ENCODE measurements around the gene CXCL16. TPM values are rescaled to one million over a fixed set of nuclear protein-coding genes. Genes with fewer than 3 reads are reported as not detected.

Gene CXCL16
- total and polyA plus RNA-seq, 7 donors = 4.6 to 32.8 (median 6.8) TPM

DNA sequence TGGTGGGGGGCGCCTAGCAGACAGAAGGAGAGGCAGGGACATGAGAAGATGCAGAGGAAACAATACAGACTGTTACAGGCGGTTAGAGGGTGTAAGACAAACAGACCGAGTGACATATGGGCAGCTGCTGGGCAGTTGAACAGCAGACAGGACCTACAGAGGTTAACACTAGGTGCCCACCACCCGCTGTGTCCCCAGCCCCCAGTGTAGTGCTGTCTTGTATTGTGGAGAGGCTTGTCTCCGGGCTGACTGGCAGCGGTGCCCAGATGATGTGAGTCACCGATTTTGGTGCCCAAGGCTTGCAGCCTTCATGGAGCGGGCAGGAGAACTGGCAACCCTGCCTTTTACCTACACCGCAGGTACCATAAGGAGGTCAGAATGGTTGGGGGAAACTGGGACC is 2.4 kb upstream of the CXCL16 start:
- intact Hi-C loops (cut with DNase I) = no loop called here
- WGBS, 2 donors = 93 to 96% methylated on average over 9 of the region's 9 CpGs

DNA sequence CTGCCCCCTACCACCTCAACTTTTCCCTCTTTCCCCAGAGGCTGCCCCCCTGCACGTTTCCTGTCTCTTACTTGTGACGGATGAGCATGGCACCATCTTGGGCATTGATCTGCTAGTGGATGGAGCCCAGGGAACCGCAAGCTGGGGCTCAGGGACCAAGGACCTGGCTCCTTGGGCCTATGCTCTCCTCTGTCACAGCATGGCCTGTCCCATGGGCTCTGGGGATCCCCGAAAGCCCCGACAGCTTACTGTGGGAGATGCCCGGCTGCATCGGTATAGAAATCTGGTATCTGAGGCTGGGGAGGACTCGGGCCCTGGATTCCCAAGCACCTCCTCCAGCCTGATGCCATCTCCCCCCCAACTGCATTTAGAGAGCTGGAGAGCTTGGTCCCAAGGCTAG is 1.8 kb upstream of the CXCL16 start:
- intact Hi-C loops (cut with DNase I) = no loop called here
- no peak for TF ChIP-seq POLR2A (IDR thresholded peaks at IDR 0.05)
- no peak for TF ChIP-seq EP300 (IDR thresholded peaks at IDR 0.05)
- TF ChIP-seq, protein P1, sequence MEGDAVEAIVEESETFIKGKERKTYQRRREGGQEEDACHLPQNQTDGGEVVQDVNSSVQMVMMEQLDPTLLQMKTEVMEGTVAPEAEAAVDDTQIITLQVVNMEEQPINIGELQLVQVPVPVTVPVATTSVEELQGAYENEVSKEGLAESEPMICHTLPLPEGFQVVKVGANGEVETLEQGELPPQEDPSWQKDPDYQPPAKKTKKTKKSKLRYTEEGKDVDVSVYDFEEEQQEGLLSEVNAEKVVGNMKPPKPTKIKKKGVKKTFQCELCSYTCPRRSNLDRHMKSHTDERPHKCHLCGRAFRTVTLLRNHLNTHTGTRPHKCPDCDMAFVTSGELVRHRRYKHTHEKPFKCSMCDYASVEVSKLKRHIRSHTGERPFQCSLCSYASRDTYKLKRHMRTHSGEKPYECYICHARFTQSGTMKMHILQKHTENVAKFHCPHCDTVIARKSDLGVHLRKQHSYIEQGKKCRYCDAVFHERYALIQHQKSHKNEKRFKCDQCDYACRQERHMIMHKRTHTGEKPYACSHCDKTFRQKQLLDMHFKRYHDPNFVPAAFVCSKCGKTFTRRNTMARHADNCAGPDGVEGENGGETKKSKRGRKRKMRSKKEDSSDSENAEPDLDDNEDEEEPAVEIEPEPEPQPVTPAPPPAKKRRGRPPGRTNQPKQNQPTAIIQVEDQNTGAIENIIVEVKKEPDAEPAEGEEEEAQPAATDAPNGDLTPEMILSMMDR (IDR thresholded peaks at IDR 0.05) = no peak
- no peak for TF ChIP-seq POLR2AphosphoS5 (IDR thresholded peaks at IDR 0.05)
- DNase-seq = no peak
- Histone ChIP-seq H3K4me1 (peaks cover 0 to 21% (median 14%) of the 10 kb centered on the region in 4 donors), H3K36me3 (no peaks in the 10 kb centered on the region), H3K9me3 (no peaks in the 10 kb centered on the region), H3K27ac (no peak overlapping the region), H3K27me3 (peaks cover 7 to 34% (median 25%) of the 10 kb centered on the region in 3 donors), H3K4me3 (no peak overlapping the region)
- WGBS, 2 donors = 92 to 97% methylated on average over 8 of the region's 8 CpGs

More for the DNA sequence above, 2.4 kb upstream of the CXCL16 start:
- TF ChIP-seq EP300 (IDR thresholded peaks at IDR 0.05) (no peak), POLR2AphosphoS5 (IDR thresholded peaks at IDR 0.05) (no peak), POLR2A (IDR thresholded peaks at IDR 0.05) (no peak)
- TF ChIP-seq, protein P1 (IDR thresholded peaks at IDR 0.05) = no peak
- no peak for DNase-seq
- Histone ChIP-seq H3K4me1 (peaks cover 0 to 21% (median 14%) of the 10 kb centered on the region in 4 donors), H3K27me3 (peaks cover 7 to 36% (median 27%) of the 10 kb centered on the region in 3 donors), H3K36me3 (no peaks in the 10 kb centered on the region), H3K27ac (no peak overlapping the region), H3K9me3 (no peaks in the 10 kb centered on the region), H3K4me3 (no peak overlapping the region)

DNA sequence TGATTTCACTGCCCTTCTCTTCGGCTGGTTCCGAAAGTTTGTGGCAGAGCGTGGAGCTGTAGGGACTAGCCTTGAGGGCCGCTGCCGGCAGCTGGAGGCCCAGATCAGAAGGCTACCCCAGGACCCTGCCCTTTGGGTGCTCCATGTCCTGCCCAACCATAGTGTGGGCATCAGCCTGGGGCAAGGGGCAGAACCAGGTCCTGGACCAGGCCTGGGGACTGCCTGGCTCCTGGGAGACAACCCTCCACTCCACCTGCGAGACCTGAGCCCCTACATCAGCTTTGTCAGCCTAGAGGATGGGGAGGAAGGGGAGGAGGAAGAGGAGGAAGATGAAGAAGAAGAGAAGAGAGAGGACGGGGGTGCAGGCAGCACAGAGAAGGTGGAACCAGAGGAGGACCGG is 856 bp upstream of the CXCL16 start:
- Histone ChIP-seq H3K4me3 (no peak overlapping the region), H3K36me3 (no peaks in the 10 kb centered on the region), H3K4me1 (peaks cover 0 to 19% (median 14%) of the 10 kb centered on the region in 4 donors), H3K27me3 (peaks cover 5 to 24% (median 16%) of the 10 kb centered on the region in 3 donors), H3K9me3 (no peaks in the 10 kb centered on the region), H3K27ac (no peak overlapping the region)
- no peak for DNase-seq
- WGBS, 2 donors = 94 to 97% methylated on average over 8 of the region's 8 CpGs
- no peak for TF ChIP-seq POLR2AphosphoS5 (IDR thresholded peaks at IDR 0.05)
- TF ChIP-seq, protein P1 (IDR thresholded peaks at IDR 0.05) = no peak
- no peak for TF ChIP-seq POLR2A (IDR thresholded peaks at IDR 0.05)
- no peak for TF ChIP-seq EP300 (IDR thresholded peaks at IDR 0.05)
- intact Hi-C loops (cut with DNase I) = no loop called here

DNA sequence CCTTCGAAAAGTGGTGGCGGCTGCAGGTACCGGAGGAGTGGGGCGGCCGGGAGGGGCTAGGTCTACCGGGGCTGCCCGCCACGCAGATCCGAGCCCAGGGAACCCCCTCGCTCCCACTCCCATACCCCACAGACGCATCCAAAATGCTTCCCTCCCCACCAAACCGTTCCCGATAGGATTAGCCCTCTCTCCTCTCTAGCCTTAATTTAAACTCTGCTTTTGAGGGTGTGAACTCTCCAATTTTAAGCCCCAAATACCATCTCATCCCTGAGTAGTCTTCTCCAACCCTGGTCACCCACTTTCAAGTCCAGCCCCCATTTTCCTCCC is 260 bp upstream of the CXCL16 start:
- TF ChIP-seq POLR2A (IDR thresholded peaks at IDR 0.05) (no peak), POLR2AphosphoS5 (IDR thresholded peaks at IDR 0.05) (no peak), EP300 (IDR thresholded peaks at IDR 0.05) (no peak)
- TF ChIP-seq, protein P1 (IDR thresholded peaks at IDR 0.05) = no peak
- intact Hi-C loops (cut with DNase I) = no loop called here
- Histone ChIP-seq H3K27me3 (peaks cover 0 to 18% (median 10%) of the 10 kb centered on the region in 3 donors), H3K9me3 (no peaks in the 10 kb centered on the region), H3K4me1 (peaks cover 0 to 17% (median 11%) of the 10 kb centered on the region in 4 donors), H3K27ac (peak overlapping the region in 3 of 4 donors; percentile 60 to 68 (median 60)), H3K4me3 (peak overlapping the region; percentile 63 to 70 (median 67)), H3K36me3 (no peaks in the 10 kb centered on the region)
- 3 to 15% methylated on average over 13 of the region's 13 CpGs for WGBS, 2 donors
- DNase-seq = no peak
